ENCODE measurements around the gene AGBL4.

DNA sequence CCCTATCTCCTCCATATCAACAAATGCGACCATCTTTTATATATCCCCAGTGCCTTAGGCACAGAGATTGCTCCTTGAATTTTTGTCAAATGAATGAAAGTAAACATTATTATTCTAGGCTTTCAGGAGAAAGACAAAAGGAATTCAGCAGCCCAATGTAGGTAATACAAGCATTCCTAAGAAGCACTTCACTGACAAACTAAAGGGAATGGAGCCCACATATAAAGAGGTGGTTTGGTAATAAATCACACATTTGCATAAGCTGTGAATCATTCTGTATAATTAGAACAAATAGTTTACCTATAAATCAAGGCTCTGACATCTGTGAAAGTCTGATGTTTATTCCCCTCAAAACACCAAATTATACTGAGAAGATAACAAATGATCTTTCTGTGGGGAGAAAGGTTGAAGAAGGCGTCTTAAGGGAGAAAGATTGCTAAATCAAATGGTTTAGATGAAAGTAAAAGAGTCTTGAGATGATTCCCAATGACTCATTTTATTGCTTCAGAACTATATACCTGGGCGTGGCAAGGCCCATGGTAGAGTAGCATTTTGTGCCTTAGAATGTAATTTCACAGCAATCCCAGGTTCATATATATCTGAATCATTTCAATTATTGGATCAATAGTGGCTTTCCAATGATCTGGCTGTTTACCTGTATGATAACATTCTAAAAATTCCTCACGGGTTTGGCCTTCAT is 558.1 kb downstream of the AGBL4 start:
- no peak for TF ChIP-seq YY1 (IDR thresholded peaks at IDR 0.05; ENCODE audit: low read depth)
- TF ChIP-seq EGR1 (IDR thresholded peaks at IDR 0.05) = no peak
- no peak for TF ChIP-seq RAD21 (IDR thresholded peaks at IDR 0.05; ENCODE audit: low read depth)
- no peak for TF ChIP-seq REST (IDR thresholded peaks at IDR 0.05; ENCODE audit: low read depth)
- TF ChIP-seq TAF1 (IDR thresholded peaks at IDR 0.05; ENCODE audit: low read depth) = no peak
- TF ChIP-seq EP300 (IDR thresholded peaks at IDR 0.05; ENCODE audit: borderline replicate concordance) = no peak

Data from Ishikawa (cell line).